Smooth muscle cell of the brain vasculature (primary cell): ENCODE data around the gene TMX4.
"Not testable (repeated sequence)": the region's sequence is repeated elsewhere in the genome, so short reads cannot be mapped to it uniquely, and the experiment has no call there.

Source experiments
- DNase-seq: peaks from one replicate; pipeline ENCODE4 v3.0.0-alpha.2; 2012; ENCODE audit warnings: low read depth, low spot score

Gene TMX4, protein sequence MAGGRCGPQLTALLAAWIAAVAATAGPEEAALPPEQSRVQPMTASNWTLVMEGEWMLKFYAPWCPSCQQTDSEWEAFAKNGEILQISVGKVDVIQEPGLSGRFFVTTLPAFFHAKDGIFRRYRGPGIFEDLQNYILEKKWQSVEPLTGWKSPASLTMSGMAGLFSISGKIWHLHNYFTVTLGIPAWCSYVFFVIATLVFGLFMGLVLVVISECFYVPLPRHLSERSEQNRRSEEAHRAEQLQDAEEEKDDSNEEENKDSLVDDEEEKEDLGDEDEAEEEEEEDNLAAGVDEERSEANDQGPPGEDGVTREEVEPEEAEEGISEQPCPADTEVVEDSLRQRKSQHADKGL

GRCh38 chr20:8019246-8019997 is at the start of gene TMX4:
TMX4 (minus strand) TSS chr20:8019761; CDS start chr20:8019613, 148 bp downstream.
- DNase-seq: peak; percentile 70

- DNase-seq: no peak
Observed at GRCh38 chr20:8067082-8067481, 47.5 kb upstream of the TMX4 start.

DNA sequence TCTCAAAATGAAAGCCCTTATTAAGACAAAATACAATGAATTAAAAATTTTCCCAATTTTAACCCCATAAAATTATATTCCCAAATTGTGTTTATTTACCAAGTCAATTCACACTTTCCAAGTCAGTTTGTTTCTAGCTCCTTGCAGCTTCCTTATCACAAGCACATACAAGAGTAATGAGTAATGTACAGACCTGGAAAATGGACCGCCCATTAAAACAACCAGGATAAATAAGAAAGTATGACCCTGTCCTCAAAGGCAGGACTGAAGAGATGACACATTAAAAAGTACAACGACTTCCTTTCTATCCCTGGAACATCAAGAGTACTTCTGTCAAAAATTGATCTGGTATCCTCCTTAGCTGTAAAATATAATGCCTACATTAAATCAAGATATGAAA is 47.1 kb upstream of the TMX4 start:
- no peak for DNase-seq

- DNase-seq: no peak
Observed at GRCh38 chr20:8065691-8066090, 46.1 kb upstream of the TMX4 start.

DNA sequence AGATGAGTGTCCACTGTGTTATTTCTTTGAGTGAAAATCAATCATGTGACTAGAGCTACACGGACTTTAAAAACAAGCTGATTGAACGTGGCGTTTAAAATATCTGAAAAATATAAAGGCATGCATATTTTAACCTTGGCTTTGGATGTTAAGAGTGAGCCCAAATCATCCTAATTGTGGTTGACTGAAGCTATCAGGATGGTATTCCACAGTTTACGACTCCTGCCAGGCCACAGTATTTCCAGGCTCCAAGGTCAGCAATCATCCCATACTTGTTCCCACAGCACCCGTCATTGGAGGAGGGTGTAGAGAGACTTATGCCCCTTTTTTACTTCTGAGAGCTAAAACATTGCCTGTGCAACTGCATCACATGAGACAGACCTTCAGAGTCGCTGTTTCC is 43.2 kb upstream of the TMX4 start:
- no peak for DNase-seq

GRCh38 chr20:8061861-8062518 is 42.4 kb upstream of the TMX4 start:
- DNase-seq: no peak

- no peak for DNase-seq
Observed at GRCh38 chr20:8060977-8061376, 41.4 kb upstream of the TMX4 start.

DNA sequence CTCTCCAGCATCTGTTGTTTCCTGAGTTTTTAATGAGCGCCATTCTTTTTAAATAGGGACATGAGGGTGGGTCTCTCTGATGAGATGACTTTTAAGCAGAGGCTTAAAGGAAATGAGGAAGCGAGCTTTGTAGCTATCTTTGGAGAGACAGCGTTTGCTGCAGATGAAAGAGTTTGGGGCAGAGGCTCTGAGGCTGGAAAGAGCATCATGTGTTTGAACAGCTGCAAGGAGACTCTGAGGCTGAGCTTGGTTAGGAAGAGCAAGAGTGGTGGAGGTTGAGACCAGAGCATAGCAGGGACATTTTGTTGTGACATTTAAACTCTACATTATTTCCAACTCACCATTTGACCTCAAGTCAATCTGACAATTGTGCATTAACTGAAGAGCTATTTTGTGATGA is 38.3 kb upstream of the TMX4 start:
- no peak for DNase-seq

- DNase-seq: no peak
Observed at GRCh38 chr20:8055096-8055495, 35.5 kb upstream of the TMX4 start.

DNA sequence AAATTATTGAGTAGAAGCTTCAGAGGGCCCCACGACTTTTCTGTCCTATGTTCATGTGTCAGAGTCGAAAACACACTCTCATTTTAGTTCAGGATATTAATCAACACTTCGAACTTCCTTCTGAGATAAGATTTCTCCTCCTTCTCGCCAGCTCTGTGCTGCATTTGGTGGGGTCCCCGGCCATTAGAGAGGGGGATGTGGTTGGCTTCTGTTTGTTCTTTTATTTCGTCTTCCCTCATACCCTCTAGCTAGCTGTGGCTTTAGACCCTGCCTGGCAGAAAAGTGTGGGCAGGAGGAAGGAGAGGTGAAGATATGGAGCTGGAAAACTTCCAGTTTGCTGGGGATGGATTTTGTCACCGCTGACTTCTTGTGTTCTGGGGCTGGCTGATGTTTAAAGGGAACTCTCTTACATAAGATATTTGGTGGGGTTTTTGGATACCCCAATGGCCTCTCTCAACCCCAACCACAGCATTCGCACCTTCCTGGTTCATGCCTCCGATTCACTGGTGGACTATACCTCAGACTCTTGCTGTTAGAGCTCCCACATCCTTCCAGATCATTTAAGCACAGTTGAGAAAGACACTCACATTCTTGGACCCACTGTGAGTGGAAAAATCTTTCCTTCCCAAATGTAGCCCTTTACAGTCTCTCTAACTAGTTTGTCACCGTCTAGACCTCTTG is 30.7 kb upstream of the TMX4 start:
- DNase-seq: no peak

DNA sequence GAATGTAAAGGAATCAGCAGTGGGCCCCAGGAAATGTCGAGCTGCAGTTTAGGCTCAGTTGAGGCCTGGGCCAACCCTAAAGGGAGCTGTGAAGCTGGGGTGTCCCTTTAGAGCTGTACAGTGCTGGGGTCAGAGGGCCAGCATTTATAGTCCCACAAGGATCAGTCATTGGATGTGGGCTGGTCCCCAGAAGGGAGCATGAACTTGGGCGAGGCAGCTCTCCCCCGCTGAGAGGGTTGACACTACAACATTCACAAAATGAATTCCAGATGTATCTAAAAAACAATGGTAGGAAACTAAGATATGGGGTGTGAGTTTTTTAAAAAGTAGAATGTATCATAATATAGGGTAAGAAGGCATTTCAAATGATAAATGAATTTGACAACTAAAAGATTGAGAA is 29.7 kb upstream of the TMX4 start:
- no peak for DNase-seq

GRCh38 chr20:8045946-8046345 is 26.4 kb upstream of the TMX4 start:
- DNase-seq: no peak

- peak; percentile 9 for DNase-seq
Observed at GRCh38 chr20:8043687-8044282, 24.2 kb upstream of the TMX4 start.

GRCh38 chr20:8039042-8039441 is 19.5 kb upstream of the TMX4 start:
- DNase-seq: no peak

GRCh38 chr20:8036771-8037170 is 17.2 kb upstream of the TMX4 start:
- DNase-seq: no peak

DNA sequence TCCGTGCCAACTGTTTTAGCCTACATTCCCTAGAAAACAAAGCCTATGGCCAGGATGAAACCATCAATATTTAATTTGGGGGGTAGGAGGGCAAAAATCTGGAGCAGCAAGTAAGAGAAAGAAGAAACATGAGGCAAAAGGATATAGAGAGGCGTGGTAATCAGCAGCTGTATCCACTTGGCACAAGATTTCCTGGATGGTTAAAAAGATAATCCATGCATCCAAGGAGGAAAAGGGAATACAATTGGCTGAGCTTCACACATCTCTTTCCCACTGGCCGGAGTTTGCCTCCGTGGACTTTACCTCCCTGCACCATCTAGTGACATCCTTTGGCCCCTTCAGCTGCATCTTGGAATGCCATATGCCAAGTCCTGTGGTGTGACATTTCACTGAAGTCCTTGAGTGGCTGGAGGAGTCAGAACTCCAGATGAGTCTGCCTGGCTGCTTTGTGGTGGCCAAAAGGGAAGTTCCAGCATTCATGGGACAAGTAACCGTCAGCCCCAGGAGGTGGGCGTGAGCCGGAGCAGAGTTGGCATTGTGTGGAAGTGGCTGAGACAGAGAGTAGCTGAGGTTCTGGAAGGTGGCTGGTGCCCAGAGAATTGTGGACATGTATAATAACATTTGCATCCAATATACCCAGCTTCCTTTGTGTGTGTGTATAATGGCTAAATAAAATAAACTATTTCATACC is 13.7 kb upstream of the TMX4 start:
- no peak for DNase-seq

DNA sequence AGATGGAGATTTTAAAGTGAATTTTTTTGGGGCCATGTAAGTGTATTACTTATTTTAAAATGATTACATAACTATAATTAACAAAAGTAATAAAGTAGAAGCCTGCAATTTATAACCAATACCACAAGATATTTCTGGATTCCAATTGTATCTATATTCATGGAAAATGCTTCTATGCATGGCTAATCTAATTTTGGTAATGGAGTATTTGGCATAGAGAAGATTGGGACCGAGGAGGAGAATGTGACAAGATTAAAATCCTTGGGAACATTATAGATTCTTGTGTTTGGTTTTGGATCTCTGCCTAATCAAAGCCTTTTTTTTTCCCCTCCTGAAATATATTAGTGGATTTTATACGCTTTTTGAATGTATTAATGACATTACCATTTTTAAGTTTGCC is 12.9 kb upstream of the TMX4 start:
- no peak for DNase-seq

DNA sequence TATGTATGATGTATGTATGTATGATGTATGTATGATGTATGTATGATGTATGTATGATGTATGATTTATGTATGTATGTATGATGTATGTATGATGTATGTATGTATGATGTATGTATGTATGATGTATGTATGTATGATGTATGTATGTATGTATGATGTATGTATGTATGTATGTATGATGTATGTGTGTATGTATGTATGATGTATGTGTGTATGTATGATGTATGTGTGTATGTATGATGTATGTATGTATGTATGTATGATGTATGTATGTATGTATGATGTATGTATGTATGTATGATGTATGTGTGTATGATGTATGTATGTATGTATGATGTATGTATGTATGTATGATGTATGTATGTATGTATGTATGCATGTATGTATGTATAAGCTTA is 12.0 kb upstream of the TMX4 start:
- DNase-seq: not testable (repeated sequence)

GRCh38 chr20:8021541-8022269 is 2.1 kb upstream of the TMX4 start:
- no peak for DNase-seq

- DNase-seq: no peak
Observed at GRCh38 chr20:8020314-8021079, 936 bp upstream of the TMX4 start.
